ENCODE results near the gene TRAPPC1. TPM values are rescaled to one million over a fixed set of nuclear protein-coding genes. Genes with fewer than 3 reads are reported as not detected.

TRAPPC1 gene
- total and polyA plus RNA-seq, 2 of the 8 experiments (the other 6 are each of a cell fraction or from before 2014, with no cell fraction given): 114 to 170 TPM

DNA sequence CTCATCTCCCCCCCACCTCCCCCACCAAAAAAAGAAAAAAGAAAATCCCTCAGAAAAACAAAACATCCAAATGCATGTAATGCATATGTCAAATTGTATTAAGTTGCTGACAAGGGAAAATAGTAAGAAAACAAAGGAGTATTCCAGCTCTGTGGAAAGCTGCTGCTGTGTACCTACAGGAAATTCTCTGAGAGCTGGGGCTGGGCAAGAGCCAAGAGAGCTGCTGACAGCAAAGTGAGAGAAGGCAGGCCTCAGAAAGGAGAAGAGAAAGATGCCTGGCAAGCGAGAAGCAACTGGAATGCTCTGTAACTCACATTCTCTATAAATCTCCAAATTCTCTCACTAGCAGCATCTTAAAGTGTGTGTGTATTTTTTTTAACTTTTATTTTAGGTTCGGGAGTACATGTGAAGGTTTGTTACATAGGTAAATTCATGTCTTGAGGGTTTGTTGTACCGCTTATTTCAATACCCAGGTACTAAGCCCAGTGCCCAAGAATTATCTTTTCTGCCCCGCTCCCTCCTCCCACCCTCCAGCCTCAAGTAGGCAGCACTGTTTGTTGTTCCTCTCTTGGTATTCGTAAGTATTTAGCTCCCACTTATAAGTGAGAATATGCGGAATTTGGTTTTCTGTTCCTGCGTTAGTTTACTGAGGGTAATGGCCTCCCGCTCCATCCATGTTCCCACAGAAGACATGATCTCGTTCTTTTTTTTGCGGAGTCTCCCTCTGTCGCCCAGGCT lies 24.7 kb upstream of the TRAPPC1 start:
- Histone ChIP-seq H2BK15ac (ENCODE audit: low read length) (no peak overlapping the region), H3K36me3 (ENCODE audit: control insufficient read depth in 2 of 4, insufficient read depth in 4 of 4, low read length in 3 of 4) (no peaks in the 10 kb centered on the region), H3K23ac (ENCODE audit: insufficient read length) (no peak overlapping the region), H4K20me1 (replicated peaks in 1 of 2; ENCODE audit: control insufficient read depth in 1 of 2, insufficient read depth in 2 of 2, low read length in 2 of 2) (no peaks in the 10 kb centered on the region), H3K23me2 (ENCODE audit: low read depth, low read length) (no peaks in the 10 kb centered on the region), H3K18ac (ENCODE audit: extremely low read depth, low read length) (no peak overlapping the region), H2BK5ac (ENCODE audit: low read depth, low read length) (no peak overlapping the region), H3K14ac (ENCODE audit: insufficient read length) (no peak overlapping the region), H3K56ac (replicated peaks; ENCODE audit: insufficient read length, low read depth, low read length) (no peak overlapping the region), H3K9ac (replicated peaks in 1 of 4; ENCODE audit: extremely low read depth in 1 of 4, low read depth in 3 of 4, low read length in 3 of 4) (no peak overlapping the region), H2BK12ac (ENCODE audit: low read depth, low read length) (no peak overlapping the region), H3K4me1 (replicated peaks in 1 of 4; ENCODE audit: control insufficient read depth in 3 of 4, insufficient read depth in 4 of 4, low read length in 3 of 4) (no peaks in the 10 kb centered on the region), H3K27me3 (replicated peaks in 1 of 4; ENCODE audit: control insufficient read depth in 3 of 4, extremely low read depth in 1 of 4, insufficient read depth in 3 of 4, low read length in 3 of 4) (no peaks in the 10 kb centered on the region; a peak in 2 of 7 replicates), H4K91ac (replicated peaks; ENCODE audit: insufficient read length, low read length) (no peak overlapping the region), H2BK20ac (ENCODE audit: low read length) (no peak overlapping the region), H3K79me2 (ENCODE audit: control insufficient read depth in 1 of 2, insufficient read depth in 2 of 2, low read length in 2 of 2) (no peaks in the 10 kb centered on the region), H3K4ac (replicated peaks; ENCODE audit: insufficient read length, low read depth, low read length) (no peak overlapping the region), H3K4me3 (ENCODE audit: extremely low read depth in 1 of 4, insufficient read depth in 2 of 4, low read depth in 3 of 4, low read length in 4 of 4) (no peak overlapping the region), H3K79me1 (ENCODE audit: low read depth, low read length) (no peaks in the 10 kb centered on the region), H3K4me2 (ENCODE audit: insufficient read depth in 1 of 2, low read depth in 2 of 2, low read length in 2 of 2) (no peak overlapping the region), H3K9me3 (ENCODE audit: insufficient read depth in 2 of 2, low read depth in 1 of 2, low read length in 1 of 2) (no peaks in the 10 kb centered on the region), H2AK5ac (ENCODE audit: low read depth, low read length) (no peak overlapping the region), H2AFZ (ENCODE audit: low read length) (no peak overlapping the region), H2BK120ac (replicated peaks; ENCODE audit: low read depth, low read length) (no peak overlapping the region), H4K5ac (ENCODE audit: insufficient read length, low read depth, low read length) (no peak overlapping the region), H3K27ac (ENCODE audit: low read depth, low read length) (no peak overlapping the region), H4K8ac (ENCODE audit: extremely low read depth, insufficient read depth, low read length) (no peak overlapping the region)
- 87% methylated on average over 11 of the region's 11 CpGs; no CpG with 5 or more reads in 1 of the 2 experiments for WGBS, 2 experiments (ENCODE audit: extremely low coverage in 1 of 2, insufficient coverage in 1 of 2, insufficient read length in 1 of 2, insufficient replicate concordance in 2 of 2, low coverage in 1 of 2, low lambda C conversion rate in 2 of 2, missing lambda C conversion rate in 1 of 2)
- DNase-seq (ENCODE audit: low read depth in 1 of 2, low spot score in 2 of 2): no peak
- TF ChIP-seq CHD1 (IDR thresholded peaks at IDR 0.05; ENCODE audit: low read depth, low read length): no peak
- no peak for TF ChIP-seq JUND (IDR thresholded peaks at IDR 0.05; ENCODE audit: low read length)
- no peak for TF ChIP-seq POU5F1 (IDR thresholded peaks at IDR 0.05; ENCODE audit: low read depth, low read length)
- no peak for TF ChIP-seq CEBPB (IDR thresholded peaks at IDR 0.05; ENCODE audit: low read depth, low read length)
- no peak for TF ChIP-seq SP1 (IDR thresholded peaks at IDR 0.05; ENCODE audit: low read depth, low read length)
- TF ChIP-seq EGR1 (IDR thresholded peaks at IDR 0.05; ENCODE audit: borderline replicate concordance, low read depth, low read length): no peak
- TF ChIP-seq YY1 (IDR thresholded peaks at IDR 0.05; ENCODE audit: low read depth, low read length): no peak
- TF ChIP-seq SRF (IDR thresholded peaks at IDR 0.05; ENCODE audit: low read depth, low read length): no peak
- no peak for TF ChIP-seq KDM5A (IDR thresholded peaks at IDR 0.05; ENCODE audit: low read length)
- TF ChIP-seq ZNF274 (IDR thresholded peaks at IDR 0.05; ENCODE audit: borderline replicate concordance, extremely low read depth, low read length): no peak
- ChIA-PET POLR2A (ENCODE audit: partially characterized antibody) (interaction anchor here (0.6 to 0.7 kb wide), 2 partner anchors 79 to 1357 kb away, joined by 3 read pairs; no protein-coding TSS in a partner anchor), CTCF (ENCODE audit: partially characterized antibody) (interaction anchor here (1.0 to 1.5 kb wide), 5 partner anchors 23 to 101 kb away, joined by 3 to 5 read pairs (median 3); no protein-coding TSS in a partner anchor)
- FAIRE-seq: no peak
